IMR-90 (cell line): ENCODE results near the gene EVL. TPM values are rescaled to one million over a fixed set of nuclear protein-coding genes. Genes with fewer than 3 reads are reported as not detected.

ENCODE experiments used
- ATAC-seq: fragments of 200-7000 bp; cut with Tn5 transposase; 2 replicates; pipeline ENCODE4 v1.9.1; 2020; ENCODE audit warnings: low read depth, mild to moderate bottlenecking, moderate library complexity
- BruUV-seq: library from RNA; stranded (reverse); fragments of 400-500 nt; replicated peaks from 2 replicates; lab custom pipeline; 2021; lab: Mats Ljungman, UMichigan
- CTCF ChIA-PET: fragments of 300-600 bp; formaldehyde crosslinking; extraction: SDS; loops from one replicate; lab custom pipeline; 2021; ENCODE audit warnings: antibody characterized with exemption; lab: Yijun Ruan, JAX
- POLR2A ChIA-PET: fragments of 300-600 bp; sonication (Branson Sonifier 250); formaldehyde crosslinking; loops from one replicate; lab custom pipeline; 2022; ENCODE audit warnings: antibody characterized with exemption; ENCODE audit not compliant: unreplicated experiment; lab: Charles Lee
- DNase-seq: peaks from one replicate; pipeline ENCODE4 v3.0.0; 2013
- H2AFZ ChIP-seq: replicated peaks from 2 replicates; pipeline ENCODE3; 2013; ENCODE audit warnings: low read length, mild to moderate bottlenecking; ENCODE audit not compliant: poor library complexity
- H2AK5ac ChIP-seq: 2 replicates; pipeline ENCODE4 v1.6.1; 2013; ENCODE audit warnings: low read depth, low read length, inconsistent platforms
- H2AK9ac ChIP-seq: replicated peaks from 2 replicates; pipeline ENCODE3; 2013; ENCODE audit warnings: mild to moderate bottlenecking, low read depth, low read length, moderate library complexity; ENCODE audit not compliant: poor library complexity
- H2BK120ac ChIP-seq: 2 replicates; pipeline ENCODE4 v1.6.1; 2013; ENCODE audit warnings: low read depth, low read length, inconsistent platforms
- H2BK15ac ChIP-seq: 3 replicates; pipeline ENCODE4 v1.6.1; 2013; ENCODE audit warnings: low read depth, low read length, inconsistent platforms
- H2BK20ac ChIP-seq: 2 replicates; pipeline ENCODE4 v1.6.1; 2013; ENCODE audit warnings: low read depth, mild to moderate bottlenecking, inconsistent platforms, low read length, moderate library complexity
- H2BK5ac ChIP-seq: 2 replicates; pipeline ENCODE4 v1.6.1; 2013; ENCODE audit warnings: mild to moderate bottlenecking, low read depth, low read length, inconsistent platforms; ENCODE audit not compliant: poor library complexity, severe bottlenecking
- H3K14ac ChIP-seq: replicated peaks from 2 replicates; pipeline ENCODE4 v1.6.1; 2013; ENCODE audit warnings: low read depth, low read length, inconsistent platforms
- H3K18ac ChIP-seq: 2 replicates; pipeline ENCODE4 v1.6.1; 2013; ENCODE audit warnings: low read depth, low read length, control low read depth
- H3K23ac ChIP-seq: 2 replicates; pipeline ENCODE4 v1.6.1; 2013; ENCODE audit warnings: low read depth, low read length, inconsistent platforms
- H3K27ac ChIP-seq: 2 replicates; pipeline ENCODE4 v1.5.1; 2013; ENCODE audit warnings: mild to moderate bottlenecking, control low read depth, low read length; ENCODE audit not compliant: insufficient read depth
- H3K27me3 ChIP-seq: 2 replicates; pipeline ENCODE4 v1.6.1; 2013; ENCODE audit warnings: low read length; ENCODE audit not compliant: control insufficient read depth, insufficient read depth
- H3K36me3 ChIP-seq: 2 replicates; pipeline ENCODE4 v1.6.1; 2013; ENCODE audit warnings: low read length, mixed read lengths; ENCODE audit not compliant: control insufficient read depth, insufficient read depth
- H3K4ac ChIP-seq: 2 replicates; pipeline ENCODE4 v1.6.1; 2013; ENCODE audit warnings: low read depth, low read length, inconsistent platforms
- H3K4me1 ChIP-seq: 2 replicates; pipeline ENCODE4 v1.6.1; 2013; ENCODE audit warnings: low read length, mixed read lengths; ENCODE audit not compliant: control insufficient read depth, insufficient read depth
- H3K4me2 ChIP-seq: 2 replicates; pipeline ENCODE4 v1.6.1; 2013; ENCODE audit warnings: low read depth, mild to moderate bottlenecking, control low read depth, low read length, moderate library complexity
- H3K4me3 ChIP-seq: 2 replicates; pipeline ENCODE4 v1.5.1; 2013; ENCODE audit warnings: low read depth, mild to moderate bottlenecking, control low read depth, low read length, moderate library complexity; ENCODE audit not compliant: insufficient read depth
- H3K56ac ChIP-seq: 2 replicates; pipeline ENCODE4 v1.6.1; 2013; ENCODE audit warnings: low read length, inconsistent platforms; ENCODE audit not compliant: insufficient read depth; ENCODE audit errors: extremely low read depth
- H3K79me1 ChIP-seq, 2 experiments: 2 replicates each; pipeline ENCODE4 v1.6.1; 2013; ENCODE audit warnings: low read length in 2 of 2, inconsistent platforms in 1 of 2, low read depth in 1 of 2
- H3K9ac ChIP-seq: 2 replicates; pipeline ENCODE4 v1.6.1; 2013; ENCODE audit warnings: low read depth, low read length, control low read depth
- H3K9me1 ChIP-seq: 2 replicates; pipeline ENCODE4 v1.6.1; 2013; ENCODE audit warnings: low read length, inconsistent platforms; ENCODE audit not compliant: insufficient read depth
- H3K9me3 ChIP-seq: 2 replicates; pipeline ENCODE4 v1.6.1; 2013; ENCODE audit warnings: low read length; ENCODE audit not compliant: control insufficient read depth, insufficient read depth
- H4K20me1 ChIP-seq: 2 replicates; pipeline ENCODE4 v1.6.1; 2013; ENCODE audit warnings: low read length, inconsistent platforms; ENCODE audit not compliant: insufficient read depth
- H4K5ac ChIP-seq: 2 replicates; pipeline ENCODE4 v1.6.1; 2013; ENCODE audit warnings: mild to moderate bottlenecking, low read depth, low read length, control low read depth
- H4K8ac ChIP-seq, 2 experiments: 2 replicates each; pipeline ENCODE4 v1.6.1; 2013; ENCODE audit warnings: low read depth in 2 of 2, low read length in 2 of 2, control low read depth in 1 of 2, inconsistent platforms in 1 of 2
- H4K91ac ChIP-seq: 2 replicates; pipeline ENCODE4 v1.6.1; 2013; ENCODE audit warnings: low read depth, low read length, inconsistent platforms; ENCODE audit not compliant: insufficient read depth
- CEBPB ChIP-seq: IDR thresholded peaks from 2 replicates; pipeline ENCODE4 v1.6.1; 2012; ENCODE audit warnings: low read depth, low read length, improper control_type of control experiment
- CHD1 ChIP-seq: IDR thresholded peaks from 2 replicates; pipeline ENCODE4 v1.6.1; 2012; ENCODE audit warnings: low read depth, low read length, improper control_type of control experiment
- ELK1 ChIP-seq: fragments of 150-350 bp; IDR thresholded peaks from 2 replicates; pipeline ENCODE4 v1.6.1; 2016; ENCODE audit warnings: low read depth, mild to moderate bottlenecking, low read length, moderate library complexity, borderline replicate concordance
- FOS ChIP-seq: fragments of 150-350 bp; IDR thresholded peaks from 2 replicates; pipeline ENCODE4 v1.6.1; 2016; ENCODE audit warnings: low read depth, low read length
- MAFK ChIP-seq: IDR thresholded peaks from 2 replicates; pipeline ENCODE4 v1.6.1; 2012; ENCODE audit warnings: low read depth, low read length, improper control_type of control experiment
- MXI1 ChIP-seq: IDR thresholded peaks from 2 replicates; pipeline ENCODE4 v1.6.1; 2012; ENCODE audit warnings: low read depth, mild to moderate bottlenecking, low read length, moderate library complexity, borderline replicate concordance
- POLR2A ChIP-seq: IDR thresholded peaks from 2 replicates; pipeline ENCODE4 v1.6.1; 2012; ENCODE audit warnings: mild to moderate bottlenecking, low read depth, low read length
- RCOR1 ChIP-seq: IDR thresholded peaks from 2 replicates; pipeline ENCODE4 v1.6.1; 2012; ENCODE audit warnings: mild to moderate bottlenecking, low read length, improper control_type of control experiment; ENCODE audit not compliant: insufficient replicate concordance
- RFX5 ChIP-seq: IDR thresholded peaks from 2 replicates; pipeline ENCODE4 v1.8.0; 2012; ENCODE audit warnings: low read depth, mild to moderate bottlenecking, low read length, moderate library complexity
- USF2 ChIP-seq: fragments of 150-350 bp; IDR thresholded peaks from 2 replicates; pipeline ENCODE4 v1.6.1; 2017; ENCODE audit warnings: mild to moderate bottlenecking, antibody characterized with exemption, low read length, low read depth
- WGBS, 2 experiments: methylation state at CpG; one replicate each; pipeline versions ENCODE4 v1.1.5 to v1.1.7; 2013; ENCODE audit warnings: missing lambda C conversion rate in 2 of 2; ENCODE audit not compliant: insufficient read length in 1 of 2; ENCODE audit errors: extremely low coverage in 2 of 2; 5-methylcytosine and 5-hydroxymethylcytosine counted together
- dilution Hi-C: fragments of 300-500 bp; cut with HindIII; formaldehyde crosslinking; loops from one replicate; pipeline ENCODE4 v1.14.3; 2018; ENCODE audit warnings: low sequenced_read_pairs; ENCODE audit not compliant: unreplicated experiment
- in situ Hi-C: fragments of 300-500 bp; cut with MboI; formaldehyde crosslinking; loops from 3 replicates; pipeline ENCODE4 v1.14.3; 2019; ENCODE audit warnings: low sequenced_read_pairs, inconsistent platforms, mixed read lengths
- intact Hi-C: fragments of 100-400 bp; cut with micrococcal nuclease; formaldehyde crosslinking; loops from 2 replicates; pipeline ENCODE4 v1.10.0; 2022
- polyA plus RNA-seq, 3 experiments: library from polyadenylated mRNA; depleted of rRNA; stranded (reverse); fragments of >200 nt; gene quantifications; 2 replicates each; pipeline ENCODE4 v1.2.3, GENCODE V29; 2012; ENCODE audit warnings: low replicate concordance in 1 of 3
- total RNA-seq: library from RNA; depleted of rRNA; stranded (reverse); fragments of >200 nt; gene quantifications from 2 replicates; pipeline ENCODE4 v1.2.3, GENCODE V29; 2012
- TF ChIP-seq, protein P1 (sequence below): conservative IDR thresholded peaks from 2 replicates; pipeline ENCODE4 v1.5.1; 2012; ENCODE audit warnings: mild to moderate bottlenecking, low read depth, low read length, improper control_type of control experiment

Gene EVL
- total and polyA plus RNA-seq, 2 of the 4 experiments (the other 2 are of a cell fraction) = 7.2 to 36.5 TPM

GRCh38 chr14:100027771-100028490 is 37.3 kb upstream of the EVL start (continued):
- TF ChIP-seq MAFK = no peak
- no peak for TF ChIP-seq POLR2A

DNA sequence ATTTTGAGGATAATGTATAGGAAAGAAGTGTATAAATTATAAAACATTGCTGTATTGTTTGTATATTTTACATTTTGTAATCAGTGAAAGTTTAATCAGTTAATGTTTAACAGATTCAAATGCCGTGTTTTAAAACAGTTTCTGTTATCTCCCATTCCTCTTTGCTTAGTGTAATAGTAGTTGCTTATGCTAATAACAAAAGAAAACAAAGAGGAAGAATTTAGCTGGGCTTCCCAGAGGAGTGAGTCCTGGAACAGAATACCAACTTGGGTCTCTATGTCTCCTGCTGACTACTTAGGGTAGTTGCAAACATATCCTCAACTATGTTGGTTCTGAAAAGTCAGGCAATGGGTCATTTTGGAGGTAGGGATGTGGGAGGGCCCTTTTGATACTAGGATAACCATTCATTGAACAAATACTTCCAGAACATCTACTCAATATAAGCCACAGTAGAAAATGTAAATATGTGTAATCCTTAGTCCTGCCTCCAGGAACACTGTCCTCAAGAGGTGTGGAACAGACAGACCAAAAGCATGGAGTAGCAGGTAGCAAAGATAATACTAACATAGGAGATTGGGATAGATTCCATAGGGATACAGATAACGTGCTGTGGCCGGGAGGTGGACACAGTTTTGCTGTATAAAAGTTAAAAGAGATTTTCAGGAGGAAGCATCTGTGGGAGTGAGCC is 36.1 kb upstream of the EVL start:
- Histone ChIP-seq H3K18ac (peak overlapping the region; percentile 91), H3K27ac (peak overlapping the region; percentile 92), H3K9me3 (no peaks in the 10 kb centered on the region), H3K79me1 (peaks cover 16 to 46% of the 10 kb centered on the region in 2 experiments), H3K27me3 (no peaks in the 10 kb centered on the region), H3K4me3 (no peak overlapping the region), H3K9ac (no peak overlapping the region), H2BK20ac (peak overlapping the region; percentile 88), H3K56ac (peak overlapping the region; percentile 58), H3K4me1 (peaks cover 30% of the 10 kb centered on the region), H3K23ac (peak overlapping the region; percentile 80), H2AFZ (no peak overlapping the region), H4K5ac (peak overlapping the region; percentile 98), H2AK5ac (peak overlapping the region; percentile 84), H4K20me1 (no peaks in the 10 kb centered on the region), H3K4ac (peak overlapping the region; percentile 97), H2BK15ac (peak overlapping the region; percentile 13; the same call in 2 of the 3 replicates), H3K36me3 (no peaks in the 10 kb centered on the region), H2BK120ac (peak overlapping the region; percentile 95), H3K14ac (peak overlapping the region; percentile 95), H2AK9ac (peak overlapping the region; percentile 46), H3K9me1 (peaks cover 10% of the 10 kb centered on the region), H4K8ac (peak overlapping the region; percentile 81 to 83), H4K91ac (peak overlapping the region; percentile 97), H3K4me2 (peak overlapping the region; percentile 22; the same call in 1 of the 2 replicates), H2BK5ac (peak overlapping the region; percentile 99)
- dilution Hi-C loops = no loop called here
- intact Hi-C loops = no loop called here
- peak; percentile 74 for DNase-seq
- CTCF ChIA-PET = no interaction called here
- POLR2A ChIA-PET = no interaction called here
- peak; percentile 40 for ATAC-seq
- no CpG with 5 or more reads among the region's 3 CpGs for WGBS, 2 experiments
- in situ Hi-C loops = no loop called here
- no TSS peak for BruUV-seq
- TF ChIP-seq CEBPB (no peak), POLR2A (no peak), MAFK (no peak), RCOR1 (no peak), USF2 (no peak), CHD1 (no peak), FOS (0 out of 2 replicates have a peak, but pooled peaks have one; percentile 2), ELK1 (no peak), RFX5 (no peak), MXI1 (no peak)
- TF ChIP-seq, protein P1, sequence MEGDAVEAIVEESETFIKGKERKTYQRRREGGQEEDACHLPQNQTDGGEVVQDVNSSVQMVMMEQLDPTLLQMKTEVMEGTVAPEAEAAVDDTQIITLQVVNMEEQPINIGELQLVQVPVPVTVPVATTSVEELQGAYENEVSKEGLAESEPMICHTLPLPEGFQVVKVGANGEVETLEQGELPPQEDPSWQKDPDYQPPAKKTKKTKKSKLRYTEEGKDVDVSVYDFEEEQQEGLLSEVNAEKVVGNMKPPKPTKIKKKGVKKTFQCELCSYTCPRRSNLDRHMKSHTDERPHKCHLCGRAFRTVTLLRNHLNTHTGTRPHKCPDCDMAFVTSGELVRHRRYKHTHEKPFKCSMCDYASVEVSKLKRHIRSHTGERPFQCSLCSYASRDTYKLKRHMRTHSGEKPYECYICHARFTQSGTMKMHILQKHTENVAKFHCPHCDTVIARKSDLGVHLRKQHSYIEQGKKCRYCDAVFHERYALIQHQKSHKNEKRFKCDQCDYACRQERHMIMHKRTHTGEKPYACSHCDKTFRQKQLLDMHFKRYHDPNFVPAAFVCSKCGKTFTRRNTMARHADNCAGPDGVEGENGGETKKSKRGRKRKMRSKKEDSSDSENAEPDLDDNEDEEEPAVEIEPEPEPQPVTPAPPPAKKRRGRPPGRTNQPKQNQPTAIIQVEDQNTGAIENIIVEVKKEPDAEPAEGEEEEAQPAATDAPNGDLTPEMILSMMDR = peak; percentile 12; the same call in 1 of the 2 replicates
